ENCODE data around the gene PPP1R37. TPM values are rescaled to one million over a fixed set of nuclear protein-coding genes. Genes with fewer than 3 reads are reported as not detected.

The PPP1R37 gene
- total RNA-seq, 1 experiment from 2014 or later: 20.4 TPM

GRCh38 chr19:45147835-45148676 lies 55.1 kb downstream of the PPP1R37 start:
- Histone ChIP-seq H3K4me3 (ENCODE audit: low read depth in 2 of 2, low read length in 2 of 2) (no peak overlapping the region), H3K4me1 (ENCODE audit: control insufficient read depth, insufficient read depth, low read length) (no peaks in the 10 kb centered on the region), H3K9me3 (ENCODE audit: control insufficient read depth, insufficient read depth, low read depth, low read length) (no peaks in the 10 kb centered on the region), H3K27ac (ENCODE audit: low read length) (no peak overlapping the region), H3K27me3 (ENCODE audit: control insufficient read depth, insufficient read depth, low read length) (no peaks in the 10 kb centered on the region), H3K36me3 (ENCODE audit: control insufficient read depth, insufficient read depth, low read length) (no peaks in the 10 kb centered on the region; the same call in 1 of the 2 replicates)
- POLR2A ChIA-PET: no interaction called here
- intact Hi-C loops (cut with micrococcal nuclease; ENCODE audit: unreplicated experiment) (no loop called here), in situ Hi-C loops (cut with HindIII; ENCODE audit: low pct_unique_long_range_greater_than_20kb, low sequenced_read_pairs) (no loop called here)
- DNase-seq (ENCODE audit: low read depth, low spot score) (no peak), ATAC-seq (peak; percentile 11; the same call in 1 of the 2 replicates)
- BruUV-seq (replicated peaks): no TSS peak
- TF ChIP-seq REST (IDR thresholded peaks at IDR 0.05; ENCODE audit: insufficient read depth in 1 of 2, low read depth in 2 of 2, low read length in 1 of 2) (no peak), TCF7L2 (IDR thresholded peaks at IDR 0.05; ENCODE audit: low read depth, low read length) (no peak), POLR2AphosphoS5 (IDR thresholded peaks at IDR 0.05; ENCODE audit: low read depth, low read length) (no peak), SIN3A (IDR thresholded peaks at IDR 0.05; ENCODE audit: borderline replicate concordance, insufficient read depth, low read depth, low read length) (no peak), CTCF (IDR thresholded peaks at IDR 0.05) (no peak; the same call in 1 of the 2 replicates)
- CTCF ChIA-PET: interaction anchor here (0.7 kb wide), 2 partner anchors 68 to 352 kb away, joined by 3 to 4 read pairs; no protein-coding TSS in a partner anchor

- BruUV-seq (replicated peaks): no TSS peak
- DNase-seq (ENCODE audit: low read depth, low spot score) (no peak), ATAC-seq (no peak)
- ChIA-PET CTCF (no interaction called here), POLR2A (no interaction called here)
- TF ChIP-seq TCF7L2 (IDR thresholded peaks at IDR 0.05; ENCODE audit: low read depth, low read length) (no peak), SIN3A (IDR thresholded peaks at IDR 0.05; ENCODE audit: borderline replicate concordance, insufficient read depth, low read depth, low read length) (no peak), POLR2AphosphoS5 (IDR thresholded peaks at IDR 0.05; ENCODE audit: low read depth, low read length) (no peak)
- Histone ChIP-seq H3K4me1 (ENCODE audit: control insufficient read depth, insufficient read depth, low read length) (no peaks in the 10 kb centered on the region), H3K27ac (ENCODE audit: low read length) (no peak overlapping the region), H3K9me3 (ENCODE audit: control insufficient read depth, insufficient read depth, low read depth, low read length) (no peaks in the 10 kb centered on the region), H3K4me3 (ENCODE audit: low read depth in 2 of 2, low read length in 2 of 2) (no peak overlapping the region), H3K27me3 (ENCODE audit: control insufficient read depth, insufficient read depth, low read length) (no peaks in the 10 kb centered on the region), H3K36me3 (ENCODE audit: control insufficient read depth, insufficient read depth, low read length) (no peaks in the 10 kb centered on the region; the same call in 1 of the 2 replicates)
- in situ Hi-C loops (cut with HindIII; ENCODE audit: low pct_unique_long_range_greater_than_20kb, low sequenced_read_pairs): no loop called here
- intact Hi-C loops (cut with micrococcal nuclease; ENCODE audit: unreplicated experiment): no loop called here
Measured at GRCh38 chr19:45149129-45149528, 56.1 kb downstream of the PPP1R37 start.

GRCh38 chr19:45150180-45150579 lies 57.2 kb downstream of the PPP1R37 start:
- H3K4me3 ChIP-seq (ENCODE audit: low read depth in 2 of 2, low read length in 2 of 2): no peak overlapping the region
- BruUV-seq (replicated peaks): no TSS peak
- POLR2A ChIA-PET: no interaction called here
- H3K27ac ChIP-seq (ENCODE audit: low read length): no peak overlapping the region
- intact Hi-C loops (cut with micrococcal nuclease; ENCODE audit: unreplicated experiment): no loop called here
- DNase-seq (ENCODE audit: low read depth, low spot score) (no peak), ATAC-seq (no peak)
- CTCF ChIA-PET: no interaction called here
- no peaks in the 10 kb centered on the region for H3K27me3 ChIP-seq (ENCODE audit: control insufficient read depth, insufficient read depth, low read length)
- H3K9me3 ChIP-seq (ENCODE audit: control insufficient read depth, insufficient read depth, low read depth, low read length): no peaks in the 10 kb centered on the region
- in situ Hi-C loops (cut with HindIII; ENCODE audit: low pct_unique_long_range_greater_than_20kb, low sequenced_read_pairs): no loop called here
- no peaks in the 10 kb centered on the region; the same call in 1 of the 2 replicates for H3K36me3 ChIP-seq (ENCODE audit: control insufficient read depth, insufficient read depth, low read length)
- no peak for TF ChIP-seq POLR2AphosphoS5 (IDR thresholded peaks at IDR 0.05; ENCODE audit: low read depth, low read length)
- TF ChIP-seq TCF7L2 (IDR thresholded peaks at IDR 0.05; ENCODE audit: low read depth, low read length): no peak
- TF ChIP-seq SIN3A (IDR thresholded peaks at IDR 0.05; ENCODE audit: borderline replicate concordance, insufficient read depth, low read depth, low read length): no peak
- no peak for TF ChIP-seq CTCF (IDR thresholded peaks at IDR 0.05)
- TF ChIP-seq REST (IDR thresholded peaks at IDR 0.05; ENCODE audit: insufficient read depth in 1 of 2, low read depth in 2 of 2, low read length in 1 of 2): no peak
- no peaks in the 10 kb centered on the region for H3K4me1 ChIP-seq (ENCODE audit: control insufficient read depth, insufficient read depth, low read length)
